Testis (tissue), 3 donors: ENCODE measurements around the gene ACTL8. TPM values are rescaled to one million over a fixed set of nuclear protein-coding genes. Genes with fewer than 3 reads are reported as not detected.

Experiments
- DNase-seq: peaks from one replicate; pipeline ENCODE4 v3.0.0-alpha.2; 2019
- H3K27ac ChIP-seq, 2 donors: fragments of 200-600 bp; sonication (generic); one replicate each; pipeline ENCODE4 v1.5.1; 2019
- H3K27me3 ChIP-seq: fragments of 200-600 bp; sonication (generic); one replicate; pipeline ENCODE4 v1.5.1; 2019
- H3K36me3 ChIP-seq: fragments of 200-600 bp; sonication (generic); one replicate; pipeline ENCODE4 v1.5.1; 2017; ENCODE audit warnings: low read depth; ENCODE audit errors: missing control alignments
- H3K4me1 ChIP-seq: fragments of 200-600 bp; sonication (generic); one replicate; pipeline ENCODE4 v1.5.1; 2019
- H3K4me3 ChIP-seq, 2 donors: fragments of 200-600 bp; sonication (generic); one replicate each; pipeline ENCODE4 v1.5.1; 2017 to 2019
- H3K9me3 ChIP-seq: fragments of 200-600 bp; sonication (generic); one replicate; pipeline ENCODE4 v1.5.1; 2017
- POLR2A ChIP-seq: fragments of 450-650 bp; IDR thresholded peaks from one replicate; pipeline ENCODE4 v1.6.1; 2017; ENCODE audit warnings: antibody characterized with exemption, mild to moderate bottlenecking, moderate library complexity
- WGBS, 2 donors: methylation state at CpG; one replicate each; pipeline ENCODE4 v1.1.5; 2018; 5-methylcytosine and 5-hydroxymethylcytosine counted together
- intact Hi-C: fragments of 100-400 bp; cut with DNase I; formaldehyde crosslinking; loops from one replicate; pipeline ENCODE4 v1.15.1; 2023; ENCODE audit warnings: low total_unique reads
- polyA plus RNA-seq: library from polyadenylated mRNA; stranded (reverse); fragments of 350-450 nt; fragmentation: Illumina TruSeq; extraction: RNeasy Lipid Tissue Mini Kit (QIAGEN cat#74804); gene quantifications from one replicate; pipeline ENCODE4 v1.2.3, GENCODE V29; 2014; ENCODE audit warnings: low read depth, low replicate concordance; ENCODE audit not compliant: insufficient read depth
- total RNA-seq, 2 donors: library from RNA; depleted of rRNA; stranded (reverse); fragments of >200 nt; gene quantifications; one replicate each; pipeline ENCODE4 v1.2.3, GENCODE V29; 2016
- TF ChIP-seq, protein P1 (sequence below), 3 experiments: fragments of 450-650 bp in 2 of 3; fragments of 200-600 bp in 1 of 3; sonication (generic) in 1 of 3; IDR thresholded peaks; one replicate each; pipeline ENCODE4 v1.5.1; 2016 to 2019; ENCODE audit warnings: antibody characterized with exemption in 3 of 3, mild to moderate bottlenecking in 2 of 3, moderate library complexity in 1 of 3

ACTL8 gene
- total and polyA plus RNA-seq, 3 donors from 2014 or later, result 10.9 to 12.8 (median 12.6) TPM

DNA sequence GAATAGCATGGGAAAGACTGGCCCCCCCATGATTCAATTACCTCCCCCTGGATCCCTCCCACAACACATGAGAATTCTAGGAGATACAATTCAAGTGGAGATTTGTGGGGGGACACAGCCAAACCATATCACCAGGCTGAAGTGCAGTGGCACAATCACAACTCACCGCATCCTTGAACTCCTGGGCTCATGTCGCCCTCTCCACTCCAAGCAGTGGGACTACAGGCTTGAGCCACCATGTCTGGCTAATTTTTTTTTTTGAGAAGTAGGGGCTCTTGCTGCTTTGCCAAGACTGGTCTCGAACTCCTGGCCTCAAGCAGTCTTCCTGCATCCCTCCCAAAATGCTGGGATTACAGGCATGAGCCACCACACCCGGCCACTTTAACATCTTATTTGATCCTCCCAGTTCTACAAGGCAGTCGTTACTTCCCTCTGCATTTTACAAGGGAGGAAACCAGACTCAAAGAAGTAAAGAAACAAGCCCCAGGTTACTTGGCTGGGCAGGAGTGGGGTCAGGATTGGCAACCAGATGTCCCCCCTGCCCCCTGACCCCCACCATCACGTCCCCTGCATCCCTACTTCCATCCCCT is 26.9 kb upstream of the ACTL8 start:
- intact Hi-C loops, result no loop called here
- 88 to 91% methylated on average over 5 to 6 of the region's 6 CpGs for WGBS, 2 donors

DNA sequence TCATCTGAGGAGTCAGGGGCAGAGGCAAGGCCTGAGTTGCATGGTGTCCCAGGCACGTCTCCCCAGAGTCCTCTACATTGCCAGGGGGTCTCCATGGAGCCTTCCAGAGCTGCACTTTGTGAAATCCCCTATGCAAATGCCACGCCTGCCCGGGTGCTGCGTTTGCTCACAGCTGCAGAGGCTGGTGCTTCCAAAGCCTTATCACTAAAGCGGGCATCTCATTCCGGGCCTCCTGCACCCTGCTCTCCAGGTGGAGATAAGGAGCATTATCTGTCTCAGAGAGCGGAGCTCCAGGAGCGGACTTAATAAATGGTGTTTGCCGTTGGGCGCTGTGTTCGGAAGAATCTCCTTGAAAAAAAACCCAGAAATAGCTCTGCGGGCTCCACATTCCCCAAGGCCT is 25.9 kb upstream of the ACTL8 start:
- Histone ChIP-seq H3K4me3 (no peak overlapping the region), H3K27ac (no peak overlapping the region), H3K9me3 (no peaks in the 10 kb centered on the region), H3K4me1 (no peaks in the 10 kb centered on the region), H3K36me3 (no peaks in the 10 kb centered on the region), H3K27me3 (no peaks in the 10 kb centered on the region)
- TF ChIP-seq, protein P1, sequence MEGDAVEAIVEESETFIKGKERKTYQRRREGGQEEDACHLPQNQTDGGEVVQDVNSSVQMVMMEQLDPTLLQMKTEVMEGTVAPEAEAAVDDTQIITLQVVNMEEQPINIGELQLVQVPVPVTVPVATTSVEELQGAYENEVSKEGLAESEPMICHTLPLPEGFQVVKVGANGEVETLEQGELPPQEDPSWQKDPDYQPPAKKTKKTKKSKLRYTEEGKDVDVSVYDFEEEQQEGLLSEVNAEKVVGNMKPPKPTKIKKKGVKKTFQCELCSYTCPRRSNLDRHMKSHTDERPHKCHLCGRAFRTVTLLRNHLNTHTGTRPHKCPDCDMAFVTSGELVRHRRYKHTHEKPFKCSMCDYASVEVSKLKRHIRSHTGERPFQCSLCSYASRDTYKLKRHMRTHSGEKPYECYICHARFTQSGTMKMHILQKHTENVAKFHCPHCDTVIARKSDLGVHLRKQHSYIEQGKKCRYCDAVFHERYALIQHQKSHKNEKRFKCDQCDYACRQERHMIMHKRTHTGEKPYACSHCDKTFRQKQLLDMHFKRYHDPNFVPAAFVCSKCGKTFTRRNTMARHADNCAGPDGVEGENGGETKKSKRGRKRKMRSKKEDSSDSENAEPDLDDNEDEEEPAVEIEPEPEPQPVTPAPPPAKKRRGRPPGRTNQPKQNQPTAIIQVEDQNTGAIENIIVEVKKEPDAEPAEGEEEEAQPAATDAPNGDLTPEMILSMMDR (IDR thresholded peaks at IDR 0.05), result no peak
- no peak for TF ChIP-seq POLR2A
- WGBS, 2 donors, result 68% methylated on average over 11 to 12 of the region's 12 CpGs
- intact Hi-C loops, result no loop called here
- DNase-seq, result no peak

More for the DNA sequence above, 26.9 kb upstream of the ACTL8 start:
- no peaks in the 10 kb centered on the region for H3K4me1 ChIP-seq
- no peaks in the 10 kb centered on the region for H3K9me3 ChIP-seq
- H3K27ac ChIP-seq, result no peak overlapping the region
- H3K4me3 ChIP-seq, result no peak overlapping the region
- DNase-seq, result no peak
- TF ChIP-seq POLR2A, result no peak
- TF ChIP-seq, protein P1 (IDR thresholded peaks at IDR 0.05), result no peak
- no peaks in the 10 kb centered on the region for H3K27me3 ChIP-seq
- no peaks in the 10 kb centered on the region for H3K36me3 ChIP-seq

DNA sequence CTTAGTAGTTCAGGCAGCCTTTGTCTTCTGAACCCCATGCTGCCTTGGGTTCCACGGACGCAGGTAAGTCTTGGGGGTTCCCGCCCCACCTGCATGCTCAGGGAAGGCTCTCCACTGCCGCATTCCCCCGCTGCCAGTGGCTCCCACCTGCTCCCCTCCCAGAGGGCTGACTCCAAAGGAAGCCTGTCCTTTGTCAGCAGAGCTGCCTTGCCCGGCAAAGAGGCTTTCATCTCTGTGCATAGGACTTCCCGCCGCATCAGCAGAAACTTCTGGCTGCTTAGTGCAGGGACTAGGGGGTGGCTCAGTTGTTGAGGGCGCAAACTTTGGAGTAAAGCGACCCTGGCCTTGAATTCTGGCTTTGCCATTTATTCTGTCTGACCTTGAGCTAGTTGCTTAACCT is 25.2 kb upstream of the ACTL8 start:
- Histone ChIP-seq H3K4me1 (no peaks in the 10 kb centered on the region), H3K27ac (no peak overlapping the region), H3K9me3 (no peaks in the 10 kb centered on the region), H3K27me3 (no peaks in the 10 kb centered on the region), H3K4me3 (no peak overlapping the region), H3K36me3 (no peaks in the 10 kb centered on the region)
- WGBS, 2 donors, result 70 to 77% methylated on average over 10 of the region's 10 CpGs
- intact Hi-C loops, result no loop called here
- DNase-seq, result no peak
- TF ChIP-seq POLR2A, result no peak
- TF ChIP-seq, protein P1 (IDR thresholded peaks at IDR 0.05), result no peak

DNA sequence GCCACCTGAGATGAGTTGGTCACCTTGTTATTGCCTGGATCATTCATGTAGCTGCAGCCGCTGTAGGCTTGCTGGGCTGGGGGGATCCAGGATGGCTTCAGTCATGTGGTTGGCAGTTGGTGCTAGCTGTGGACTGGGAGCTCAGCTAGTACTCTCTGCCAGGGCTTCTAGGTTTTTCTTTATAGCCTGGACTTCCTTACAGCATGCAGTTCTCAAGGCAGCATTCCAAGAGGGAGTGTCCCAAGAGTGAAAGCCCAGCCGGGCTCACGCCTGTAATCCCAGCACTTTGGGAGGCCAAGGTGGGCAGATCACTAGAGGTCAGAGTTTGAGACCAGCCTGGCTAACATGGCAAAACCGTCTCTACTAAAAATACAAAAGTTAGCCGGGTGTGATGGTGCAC is 23.7 kb upstream of the ACTL8 start:
- 75 to 80% methylated on average over 5 of the region's 5 CpGs for WGBS, 2 donors
- Histone ChIP-seq H3K4me3 (no peak overlapping the region), H3K27me3 (no peaks in the 10 kb centered on the region), H3K9me3 (no peaks in the 10 kb centered on the region), H3K27ac (no peak overlapping the region), H3K4me1 (no peaks in the 10 kb centered on the region), H3K36me3 (no peaks in the 10 kb centered on the region)
- intact Hi-C loops, result no loop called here
- DNase-seq, result no peak
- TF ChIP-seq POLR2A, result no peak
- TF ChIP-seq, protein P1 (IDR thresholded peaks at IDR 0.05), result no peak

DNA sequence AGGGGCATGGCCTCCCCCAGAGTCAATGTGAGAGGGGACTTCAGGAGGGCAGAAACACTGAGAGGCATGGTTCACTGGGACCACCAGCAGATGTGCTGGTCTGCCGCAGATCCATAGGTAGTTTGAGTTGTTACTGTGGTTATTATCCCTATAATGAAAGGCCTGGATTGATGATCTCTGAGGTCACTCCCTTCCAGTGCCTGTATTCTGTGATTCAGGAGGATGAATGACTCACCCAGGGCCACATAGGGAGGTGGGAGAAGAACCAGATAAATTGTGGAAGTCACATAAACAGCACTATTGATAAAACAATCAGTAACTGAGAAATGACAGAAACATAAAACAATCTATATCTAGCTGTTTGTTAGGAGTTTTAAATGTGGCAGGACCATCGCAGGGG is 22.7 kb upstream of the ACTL8 start:
- Histone ChIP-seq H3K9me3 (no peaks in the 10 kb centered on the region), H3K27me3 (no peaks in the 10 kb centered on the region), H3K4me3 (no peak overlapping the region), H3K4me1 (no peaks in the 10 kb centered on the region), H3K27ac (no peak overlapping the region), H3K36me3 (no peaks in the 10 kb centered on the region)
- intact Hi-C loops, result no loop called here
- no peak for TF ChIP-seq POLR2A
- TF ChIP-seq, protein P1 (IDR thresholded peaks at IDR 0.05), result no peak
- no peak for DNase-seq
- WGBS, 2 donors, result 89 to 100% methylated on average over 1 to 2 of the region's 2 CpGs
